GM20000 (cell line): ENCODE data around the gene FAM13A.

Experiments used
- DNase-seq: peaks from one replicate; pipeline ENCODE4 v3.0.0; 2012; ENCODE audit warnings: low spot score
- CTCF ChIP-seq: IDR thresholded peaks from 2 replicates; pipeline ENCODE4 v1.5.1; 2012; ENCODE audit warnings: mild to moderate bottlenecking, control low read depth; ENCODE audit errors: extremely low read depth, missing control alignments

Gene FAM13A

GRCh38 chr4:88761342-88761741, 295.6 kb downstream of the FAM13A start:
- no peak for DNase-seq
- TF ChIP-seq CTCF = no peak

DNA sequence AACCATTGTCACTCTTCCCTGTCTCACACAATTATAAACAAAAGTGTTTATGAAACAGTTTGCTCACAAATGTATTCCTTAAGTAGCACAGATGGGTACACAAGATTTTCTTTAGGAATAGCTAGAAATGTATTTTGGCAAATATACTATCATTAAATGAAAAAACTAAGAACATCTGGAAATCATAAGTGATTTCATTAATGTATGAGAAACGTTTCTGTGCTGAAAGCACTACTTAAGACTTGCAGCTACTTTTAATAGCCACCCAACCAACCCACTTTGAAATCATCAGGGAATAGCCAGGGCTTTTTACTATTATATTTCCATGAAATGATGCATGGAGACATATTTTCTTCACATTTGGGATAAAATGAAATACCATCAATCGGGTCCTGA, 297.1 kb downstream of the FAM13A start:
- TF ChIP-seq CTCF = no peak

GRCh38 chr4:88759039-88759894, 297.7 kb downstream of the FAM13A start:
- TF ChIP-seq CTCF = no peak
- DNase-seq = no peak

More for the DNA sequence above, 297.1 kb downstream of the FAM13A start:
- no peak for DNase-seq

DNA sequence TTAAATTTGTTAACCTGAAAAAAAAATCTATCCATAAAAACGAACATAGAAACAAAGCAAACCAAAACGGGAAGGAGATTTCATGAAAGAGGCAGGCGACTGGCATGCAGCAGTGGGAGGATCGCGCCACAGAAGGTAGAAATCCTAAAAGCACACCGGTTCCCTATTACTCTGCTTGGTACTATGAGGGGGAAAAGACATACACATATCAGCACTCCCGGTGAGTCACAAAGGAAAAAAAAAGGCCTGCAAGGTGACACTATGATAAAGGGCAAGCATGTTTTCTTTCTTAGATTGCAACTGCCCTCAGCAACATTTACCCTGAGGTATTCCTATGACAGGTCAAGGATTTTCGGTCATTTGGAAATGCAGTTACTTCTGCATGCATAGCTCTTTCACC, 298.7 kb downstream of the FAM13A start:
- no peak for TF ChIP-seq CTCF
- DNase-seq = no peak

GRCh38 chr4:88757776-88758175, 299.2 kb downstream of the FAM13A start:
- TF ChIP-seq CTCF = no peak
- DNase-seq = no peak

- DNase-seq = no peak
- no peak for TF ChIP-seq CTCF
Measured at GRCh38 chr4:88757067-88757466, 299.9 kb downstream of the FAM13A start.

DNA sequence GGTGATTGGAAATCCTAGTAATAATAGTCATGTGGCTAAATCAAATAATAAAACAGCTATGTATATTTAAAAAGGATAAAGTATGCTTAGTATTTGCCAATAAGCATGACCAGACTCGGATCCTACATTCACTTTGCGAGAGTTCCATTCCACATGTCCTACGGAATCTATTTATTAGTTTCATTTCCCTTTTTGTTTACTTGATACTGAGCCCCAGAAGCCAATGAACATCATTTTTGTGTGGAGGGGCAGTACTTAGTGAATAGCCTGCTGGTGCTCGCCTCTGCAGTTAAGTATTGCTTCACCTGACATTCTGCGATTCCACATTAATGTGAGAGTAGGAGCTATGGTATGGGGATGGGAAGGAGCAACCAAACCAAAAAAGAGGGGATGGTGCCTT, 300.8 kb downstream of the FAM13A start:
- no peak for TF ChIP-seq CTCF
- DNase-seq = no peak
